SU-DHL-6 (cell line): ENCODE measurements around the gene GSK3B.

Source experiments
- CTCF ChIP-seq: fragments of 200-600 bp; sonication (generic); IDR thresholded peaks from one replicate; pipeline ENCODE4 v1.5.1; 2017; ENCODE audit warnings: antibody characterized with exemption, mild to moderate bottlenecking, low read length, moderate library complexity; ENCODE audit not compliant: insufficient read depth, poor library complexity, severe bottlenecking
- EZH2phosphoT487 ChIP-seq: fragments of 200-600 bp; sonication (generic), shearing (Covaris generic); conservative IDR thresholded peaks from 2 replicates; pipeline ENCODE4 v1.6.1; 2018; ENCODE audit warnings: mild to moderate bottlenecking, antibody characterized with exemption, low read length, moderate library complexity, mixed read lengths

GRCh38 chr3:119783255-119783654, 311.0 kb downstream of the GSK3B start:
- no peak for TF ChIP-seq CTCF
- no peak for TF ChIP-seq EZH2phosphoT487
